Adipocyte (in vitro differentiated cells): ENCODE measurements around the gene NPB.
"Not testable (repeated sequence)": the region's sequence is repeated elsewhere in the genome, so short reads cannot be mapped to it uniquely, and the experiment has no call there.

Experiments used
- DNase-seq: peaks from one replicate; pipeline ENCODE4 v3.0.0-alpha.2; 2015; ENCODE audit warnings: low read depth
- H3K27me3 ChIP-seq: replicated peaks from 2 replicates; pipeline ENCODE4 v1.7.0; 2013; ENCODE audit warnings: mild to moderate bottlenecking, low read length, moderate library complexity; ENCODE audit not compliant: control insufficient read depth, insufficient read depth
- H3K36me3 ChIP-seq: 2 replicates; pipeline ENCODE4 v1.7.0; 2013; ENCODE audit warnings: low read length, mild to moderate bottlenecking, moderate library complexity; ENCODE audit not compliant: control insufficient read depth, insufficient read depth, severe bottlenecking
- H3K4me1 ChIP-seq: 2 replicates; pipeline ENCODE4 v1.7.0; 2013; ENCODE audit warnings: mild to moderate bottlenecking, low read length, moderate library complexity; ENCODE audit not compliant: control insufficient read depth, insufficient read depth
- H3K4me3 ChIP-seq: 2 replicates; pipeline ENCODE4 v1.7.0; 2013; ENCODE audit warnings: mild to moderate bottlenecking, low read length, moderate library complexity
- H3K9ac ChIP-seq: 2 replicates; pipeline ENCODE4 v1.7.0; 2013; ENCODE audit warnings: mild to moderate bottlenecking, low read length, moderate library complexity
- H3K9me3 ChIP-seq: 2 replicates; pipeline ENCODE4 v1.7.0; 2013; ENCODE audit warnings: mild to moderate bottlenecking, low read length, moderate library complexity; ENCODE audit not compliant: control insufficient read depth

The NPB gene

GRCh38 chr17:81918333-81918669 lies 16.3 kb downstream of the NPB start:
- peaks cover 27% of the 10 kb centered on the region for H3K4me1 ChIP-seq
- DNase-seq, H3K4me3 ChIP-seq, H3K9me3 ChIP-seq, H3K9ac ChIP-seq, H3K27me3 ChIP-seq: not testable (repeated sequence)
- peaks cover 39% of the 10 kb centered on the region for H3K36me3 ChIP-seq

- Histone ChIP-seq H3K27me3 (no peaks in the 10 kb centered on the region), H3K4me1 (peaks cover 34% of the 10 kb centered on the region), H3K36me3 (peaks cover 32% of the 10 kb centered on the region), H3K9me3 (no peaks in the 10 kb centered on the region), H3K9ac (no peak overlapping the region), H3K4me3 (no peak overlapping the region)
- no peak for DNase-seq
These were observed 17.0 kb downstream of the NPB start for GRCh38 chr17:81918832-81919545.

- no peaks in the 10 kb centered on the region for H3K9me3 ChIP-seq
- DNase-seq, result no peak
- H3K4me3 ChIP-seq, result no peak overlapping the region
- H3K4me1 ChIP-seq, result peaks cover 46% of the 10 kb centered on the region
- no peaks in the 10 kb centered on the region for H3K27me3 ChIP-seq
- H3K9ac ChIP-seq, result peak overlapping the region; percentile 26
- peaks cover 14% of the 10 kb centered on the region for H3K36me3 ChIP-seq
These were observed 18.8 kb downstream of the NPB start for GRCh38 chr17:81920612-81921536.

GRCh38 chr17:81921537-81921862 lies 19.5 kb downstream of the NPB start:
- no peak overlapping the region for H3K9ac ChIP-seq
- peaks cover 14% of the 10 kb centered on the region for H3K36me3 ChIP-seq
- H3K9me3 ChIP-seq, result no peaks in the 10 kb centered on the region
- H3K4me3 ChIP-seq, result no peak overlapping the region
- H3K4me1 ChIP-seq, result peaks cover 45% of the 10 kb centered on the region
- no peaks in the 10 kb centered on the region for H3K27me3 ChIP-seq
- no peak for DNase-seq

- DNase-seq, result no peak
- Histone ChIP-seq H3K27me3 (no peaks in the 10 kb centered on the region), H3K9ac (no peak overlapping the region), H3K4me1 (peaks cover 39% of the 10 kb centered on the region), H3K36me3 (peaks cover 14% of the 10 kb centered on the region), H3K4me3 (no peak overlapping the region), H3K9me3 (no peaks in the 10 kb centered on the region)
These were observed 20.0 kb downstream of the NPB start for GRCh38 chr17:81921996-81922565.

GRCh38 chr17:81922566-81923301 lies 20.7 kb downstream of the NPB start:
- Histone ChIP-seq H3K9me3 (no peaks in the 10 kb centered on the region), H3K9ac (no peak overlapping the region), H3K27me3 (no peaks in the 10 kb centered on the region), H3K4me3 (peak overlapping the region; percentile 76), H3K36me3 (peaks cover 14% of the 10 kb centered on the region), H3K4me1 (peaks cover 37% of the 10 kb centered on the region)
- no peak for DNase-seq

- H3K9ac ChIP-seq, result peak overlapping the region; percentile 79
- H3K9me3 ChIP-seq, result no peaks in the 10 kb centered on the region
- peaks cover 37% of the 10 kb centered on the region for H3K4me1 ChIP-seq
- no peaks in the 10 kb centered on the region for H3K27me3 ChIP-seq
- peaks cover 14% of the 10 kb centered on the region for H3K36me3 ChIP-seq
- peak; percentile 86 for DNase-seq
- peak overlapping the region; percentile 76 for H3K4me3 ChIP-seq
These were observed 21.5 kb downstream of the NPB start for GRCh38 chr17:81923302-81924260.

- Histone ChIP-seq H3K36me3 (peaks cover 14% of the 10 kb centered on the region), H3K9me3 (no peaks in the 10 kb centered on the region), H3K9ac (peak overlapping the region; percentile 79), H3K27me3 (no peaks in the 10 kb centered on the region), H3K4me3 (no peak overlapping the region), H3K4me1 (peaks cover 37% of the 10 kb centered on the region)
- no peak for DNase-seq
These were observed 22.8 kb downstream of the NPB start for GRCh38 chr17:81924557-81925532.

GRCh38 chr17:81925860-81926450 lies 23.9 kb downstream of the NPB start:
- Histone ChIP-seq H3K9ac (peak overlapping the region; percentile 87), H3K27me3 (no peaks in the 10 kb centered on the region), H3K36me3 (peaks cover 9% of the 10 kb centered on the region), H3K4me1 (peaks cover 36% of the 10 kb centered on the region), H3K4me3 (peak overlapping the region; percentile 85), H3K9me3 (no peaks in the 10 kb centered on the region)
- no peak for DNase-seq
